T-helper 2 cell treated with Interferon-gamma antibody and Interleukin-4, amounts not matched to agents 100 ng/mL and 5 ng/mL, for 36 hours (primary cell): Measurements from ENCODE around the gene PRPF18. TPM values are rescaled to one million over a fixed set of nuclear protein-coding genes. Genes with fewer than 3 reads are reported as not detected.

Source experiments
- intact Hi-C: fragments of 100-400 bp; cut with micrococcal nuclease; formaldehyde crosslinking; loops from one replicate; pipeline ENCODE4 v1.15.1; 2023
- total RNA-seq: library from RNA; stranded (reverse); gene quantifications from 2 replicates; pipeline ENCODE4 v1.2.3, GENCODE V29; 2022

Gene PRPF18
- total RNA-seq, 1 donor from 2014 or later = 21.7 TPM

GRCh38 chr10:13665516-13666262 is 78.9 kb downstream of the PRPF18 start:
- intact Hi-C loops = no loop called here

- intact Hi-C loops = no loop called here
Measured at GRCh38 chr10:13668126-13668525, 81.4 kb downstream of the PRPF18 start.

DNA sequence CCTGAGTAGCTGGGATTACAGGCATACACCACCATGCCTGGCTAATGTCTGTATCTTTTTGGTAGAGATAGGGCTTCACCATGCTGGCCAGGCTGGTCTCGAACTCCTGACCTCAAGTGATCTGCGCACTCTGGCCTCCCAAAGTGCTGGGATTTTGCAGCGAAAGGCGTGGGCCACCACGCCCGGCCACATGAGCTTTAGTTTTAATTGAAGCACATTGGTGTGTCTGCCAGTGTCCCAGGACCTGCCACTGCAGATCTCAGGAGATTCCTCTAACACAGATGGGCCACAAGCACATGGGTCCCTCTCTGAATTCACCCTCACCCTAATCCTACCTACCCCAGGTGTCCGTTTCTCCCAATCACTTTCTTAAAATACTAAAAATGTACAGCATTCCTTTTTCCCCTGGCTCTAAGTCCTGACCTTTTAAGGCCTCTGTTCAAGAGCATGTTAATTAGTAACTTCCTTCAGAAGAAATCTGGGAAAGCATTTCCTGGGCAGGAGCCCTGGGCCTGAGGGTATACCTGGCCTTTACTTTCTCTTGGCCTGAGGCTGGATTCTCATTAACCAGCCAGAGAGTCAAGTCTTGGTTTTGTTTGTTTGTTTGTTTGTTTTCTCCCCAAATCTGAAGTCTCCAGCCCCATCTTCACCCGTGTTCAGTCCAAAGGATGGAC is 82.6 kb downstream of the PRPF18 start:
- intact Hi-C loops = no loop called here

DNA sequence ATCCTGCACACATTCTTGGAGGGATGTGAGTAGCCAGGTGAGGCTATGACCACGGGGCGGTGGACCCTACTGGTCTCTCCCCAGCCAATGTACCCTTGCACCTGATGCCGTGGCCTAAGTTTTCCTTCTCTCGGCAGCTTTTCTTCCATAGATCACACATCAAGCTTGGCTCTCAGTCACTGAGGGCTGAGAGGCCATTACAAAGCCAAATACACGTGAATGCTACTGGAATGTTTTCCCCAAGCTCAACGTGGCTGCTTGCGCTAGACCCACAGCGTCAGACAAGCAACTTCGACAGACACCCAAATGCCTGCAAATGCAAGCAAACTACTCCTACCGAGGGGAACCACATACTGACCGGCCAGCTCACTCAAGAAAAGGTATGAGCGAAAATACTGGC is 83.1 kb downstream of the PRPF18 start:
- intact Hi-C loops = no loop called here

DNA sequence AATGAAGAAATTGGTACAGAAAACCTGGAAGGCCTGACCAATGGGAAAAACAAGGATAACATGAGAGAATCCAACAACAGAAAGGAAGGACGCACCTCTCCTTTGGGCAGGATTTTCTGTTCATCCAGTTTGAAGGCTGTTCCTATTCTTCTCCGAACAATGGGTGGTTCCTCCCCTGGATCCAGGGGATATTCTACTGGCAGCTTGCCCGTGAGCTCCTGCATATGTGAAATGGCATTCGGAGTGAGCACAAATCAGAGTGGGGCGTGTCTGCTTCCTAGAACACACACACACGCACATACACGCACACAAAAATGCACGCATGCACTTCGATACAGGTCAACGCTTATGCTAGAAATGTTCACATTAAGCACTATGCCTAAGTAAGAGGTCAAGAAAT is 83.5 kb downstream of the PRPF18 start:
- intact Hi-C loops = no loop called here

GRCh38 chr10:13671904-13672303 is 85.1 kb downstream of the PRPF18 start:
- intact Hi-C loops = no loop called here

GRCh38 chr10:13672548-13672947 is 85.8 kb downstream of the PRPF18 start:
- intact Hi-C loops = no loop called here

GRCh38 chr10:13673156-13673555 is 86.4 kb downstream of the PRPF18 start:
- intact Hi-C loops = no loop called here

- intact Hi-C loops = no loop called here
Measured at GRCh38 chr10:13674645-13675588, 88.2 kb downstream of the PRPF18 start.

- intact Hi-C loops = no loop called here
Measured at GRCh38 chr10:13678101-13678843, 91.5 kb downstream of the PRPF18 start.

Other genes starting within 250 kb of the PRPF18 start
- gene SEPHS1, start 238.7 kb upstream of the PRPF18 start, total RNA-seq = 54.2 and 61.7 TPM in 2 replicates
- not detected in 2 replicates for gene BEND7, start 58.0 kb upstream of the PRPF18 start, total RNA-seq